ENCODE results near the gene STARD9.
"Not testable (repeated sequence)": the region's sequence is repeated elsewhere in the genome, so short reads cannot be mapped to it uniquely, and the experiment has no call there.

DNA sequence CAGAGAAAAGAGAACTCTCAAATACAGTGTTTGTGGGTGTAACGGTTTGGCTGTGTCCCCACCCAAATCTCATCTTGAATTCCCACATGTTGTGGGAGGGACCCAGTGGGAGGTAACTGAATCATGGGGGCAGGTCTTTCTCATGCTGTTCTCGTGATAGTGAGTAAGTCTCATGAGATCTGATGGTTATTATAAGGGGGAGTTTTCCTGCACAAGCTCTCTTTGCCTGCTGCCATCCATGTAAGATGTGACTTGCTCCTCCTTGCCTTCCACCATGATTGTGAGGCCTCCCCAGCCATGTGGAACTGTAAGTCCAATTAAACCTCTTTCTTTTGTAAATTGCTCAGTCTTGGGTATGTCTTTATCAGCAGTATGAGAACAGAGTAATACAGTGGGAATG lies 186.4 kb downstream of the STARD9 start:
- TF ChIP-seq, protein P1, sequence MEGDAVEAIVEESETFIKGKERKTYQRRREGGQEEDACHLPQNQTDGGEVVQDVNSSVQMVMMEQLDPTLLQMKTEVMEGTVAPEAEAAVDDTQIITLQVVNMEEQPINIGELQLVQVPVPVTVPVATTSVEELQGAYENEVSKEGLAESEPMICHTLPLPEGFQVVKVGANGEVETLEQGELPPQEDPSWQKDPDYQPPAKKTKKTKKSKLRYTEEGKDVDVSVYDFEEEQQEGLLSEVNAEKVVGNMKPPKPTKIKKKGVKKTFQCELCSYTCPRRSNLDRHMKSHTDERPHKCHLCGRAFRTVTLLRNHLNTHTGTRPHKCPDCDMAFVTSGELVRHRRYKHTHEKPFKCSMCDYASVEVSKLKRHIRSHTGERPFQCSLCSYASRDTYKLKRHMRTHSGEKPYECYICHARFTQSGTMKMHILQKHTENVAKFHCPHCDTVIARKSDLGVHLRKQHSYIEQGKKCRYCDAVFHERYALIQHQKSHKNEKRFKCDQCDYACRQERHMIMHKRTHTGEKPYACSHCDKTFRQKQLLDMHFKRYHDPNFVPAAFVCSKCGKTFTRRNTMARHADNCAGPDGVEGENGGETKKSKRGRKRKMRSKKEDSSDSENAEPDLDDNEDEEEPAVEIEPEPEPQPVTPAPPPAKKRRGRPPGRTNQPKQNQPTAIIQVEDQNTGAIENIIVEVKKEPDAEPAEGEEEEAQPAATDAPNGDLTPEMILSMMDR (IDR thresholded peaks at IDR 0.05; ENCODE audit: insufficient read depth, low read depth, low read length): not testable (repeated sequence)
- TF ChIP-seq EZH2 (IDR thresholded peaks at IDR 0.05; ENCODE audit: insufficient read depth, low read length): not testable (repeated sequence)
